ENCODE results near the gene ARID5B.
"Not testable (repeated sequence)": the region's sequence is repeated elsewhere in the genome, so short reads cannot be mapped to it uniquely, and the experiment has no call there.

Gene ARID5B

DNA sequence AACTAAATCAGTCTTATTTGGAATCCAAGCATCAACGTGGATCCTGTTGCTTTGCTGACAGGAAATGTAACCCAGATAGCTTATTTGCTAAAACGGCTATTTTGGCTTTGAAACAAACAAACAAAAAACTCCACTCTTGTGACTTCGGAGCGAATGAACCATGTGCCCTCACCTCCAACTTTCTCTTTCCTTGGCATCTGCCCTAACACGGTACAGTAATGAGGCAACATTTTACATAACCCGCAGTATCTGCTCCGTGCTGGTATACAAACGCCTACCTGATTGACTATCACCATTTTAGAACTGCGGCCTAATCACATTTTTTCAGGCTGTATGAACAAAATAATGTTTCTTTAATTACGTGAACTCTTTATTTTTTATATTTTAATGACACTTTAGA, 37.5 kb upstream of the ARID5B start:
- no peak overlapping the region for H3K27ac ChIP-seq
- TF ChIP-seq, protein P1, sequence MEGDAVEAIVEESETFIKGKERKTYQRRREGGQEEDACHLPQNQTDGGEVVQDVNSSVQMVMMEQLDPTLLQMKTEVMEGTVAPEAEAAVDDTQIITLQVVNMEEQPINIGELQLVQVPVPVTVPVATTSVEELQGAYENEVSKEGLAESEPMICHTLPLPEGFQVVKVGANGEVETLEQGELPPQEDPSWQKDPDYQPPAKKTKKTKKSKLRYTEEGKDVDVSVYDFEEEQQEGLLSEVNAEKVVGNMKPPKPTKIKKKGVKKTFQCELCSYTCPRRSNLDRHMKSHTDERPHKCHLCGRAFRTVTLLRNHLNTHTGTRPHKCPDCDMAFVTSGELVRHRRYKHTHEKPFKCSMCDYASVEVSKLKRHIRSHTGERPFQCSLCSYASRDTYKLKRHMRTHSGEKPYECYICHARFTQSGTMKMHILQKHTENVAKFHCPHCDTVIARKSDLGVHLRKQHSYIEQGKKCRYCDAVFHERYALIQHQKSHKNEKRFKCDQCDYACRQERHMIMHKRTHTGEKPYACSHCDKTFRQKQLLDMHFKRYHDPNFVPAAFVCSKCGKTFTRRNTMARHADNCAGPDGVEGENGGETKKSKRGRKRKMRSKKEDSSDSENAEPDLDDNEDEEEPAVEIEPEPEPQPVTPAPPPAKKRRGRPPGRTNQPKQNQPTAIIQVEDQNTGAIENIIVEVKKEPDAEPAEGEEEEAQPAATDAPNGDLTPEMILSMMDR (IDR thresholded peaks at IDR 0.05), result no peak
- TF ChIP-seq ZFX (IDR thresholded peaks at IDR 0.05; ENCODE audit: borderline replicate concordance), result no peak

DNA sequence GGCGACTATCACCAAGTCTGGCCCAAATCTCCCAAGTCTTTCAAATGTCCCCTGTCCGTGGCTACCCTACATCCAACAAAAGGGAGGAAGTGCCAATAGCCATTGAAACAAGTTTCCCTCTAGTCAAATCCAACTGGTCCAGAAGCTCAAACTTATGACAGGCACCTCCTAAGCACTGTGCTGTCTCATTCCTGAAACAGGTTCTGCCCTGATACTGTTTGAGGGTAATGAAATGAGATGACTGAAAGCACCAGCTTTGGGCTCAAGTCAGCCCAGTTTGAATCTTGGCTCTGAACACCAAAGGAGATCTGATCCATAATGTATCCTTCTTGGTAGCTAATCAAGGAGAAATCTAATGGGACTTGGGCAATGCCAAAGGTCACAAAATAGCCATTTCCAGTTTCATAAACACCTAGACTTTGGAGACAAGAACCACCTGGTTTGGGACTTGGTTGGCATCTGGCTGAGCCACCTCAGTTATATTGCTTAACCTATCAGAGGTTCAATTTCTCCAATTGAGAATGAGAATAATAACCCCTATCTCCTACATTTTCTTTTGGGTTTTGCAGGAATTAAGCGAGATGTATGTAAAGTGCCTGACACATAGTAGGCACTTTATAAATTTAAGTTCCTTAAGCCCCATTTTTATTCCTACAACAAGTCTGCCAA, 34.7 kb upstream of the ARID5B start:
- TF ChIP-seq ZFX (IDR thresholded peaks at IDR 0.05; ENCODE audit: borderline replicate concordance), result no peak
- TF ChIP-seq, protein P1 (IDR thresholded peaks at IDR 0.05), result no peak

DNA sequence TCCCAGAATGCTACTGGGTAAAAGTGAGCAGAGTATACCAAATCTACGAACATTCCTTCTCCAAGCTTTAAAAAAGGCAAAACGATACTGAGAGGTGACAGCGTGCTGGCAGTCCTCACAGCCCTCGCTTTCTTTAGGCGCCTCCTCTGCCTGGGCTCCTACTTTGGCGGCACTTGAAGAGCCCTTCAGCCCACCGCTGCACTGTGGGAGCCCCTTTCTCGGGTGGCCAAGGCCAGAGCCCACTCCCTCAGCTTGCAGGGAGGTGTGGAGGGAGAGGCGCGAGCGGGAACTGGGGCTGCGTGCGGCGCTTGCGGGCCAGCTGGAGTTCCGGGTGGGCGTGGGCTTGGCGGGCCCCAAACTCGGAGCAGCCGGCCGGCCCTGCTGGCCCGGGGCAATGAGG, 34.1 kb upstream of the ARID5B start:
- not testable (repeated sequence) for H3K27ac ChIP-seq

More for the DNA sequence above, 34.7 kb upstream of the ARID5B start:
- H3K27ac ChIP-seq, result no peak overlapping the region

- H3K27ac ChIP-seq, result not testable (repeated sequence)
These were observed 33.7 kb upstream of the ARID5B start for GRCh38 chr10:61867817-61868216.

- no peak overlapping the region for H3K27ac ChIP-seq
These were observed 32.3 kb upstream of the ARID5B start for GRCh38 chr10:61869041-61869675.

DNA sequence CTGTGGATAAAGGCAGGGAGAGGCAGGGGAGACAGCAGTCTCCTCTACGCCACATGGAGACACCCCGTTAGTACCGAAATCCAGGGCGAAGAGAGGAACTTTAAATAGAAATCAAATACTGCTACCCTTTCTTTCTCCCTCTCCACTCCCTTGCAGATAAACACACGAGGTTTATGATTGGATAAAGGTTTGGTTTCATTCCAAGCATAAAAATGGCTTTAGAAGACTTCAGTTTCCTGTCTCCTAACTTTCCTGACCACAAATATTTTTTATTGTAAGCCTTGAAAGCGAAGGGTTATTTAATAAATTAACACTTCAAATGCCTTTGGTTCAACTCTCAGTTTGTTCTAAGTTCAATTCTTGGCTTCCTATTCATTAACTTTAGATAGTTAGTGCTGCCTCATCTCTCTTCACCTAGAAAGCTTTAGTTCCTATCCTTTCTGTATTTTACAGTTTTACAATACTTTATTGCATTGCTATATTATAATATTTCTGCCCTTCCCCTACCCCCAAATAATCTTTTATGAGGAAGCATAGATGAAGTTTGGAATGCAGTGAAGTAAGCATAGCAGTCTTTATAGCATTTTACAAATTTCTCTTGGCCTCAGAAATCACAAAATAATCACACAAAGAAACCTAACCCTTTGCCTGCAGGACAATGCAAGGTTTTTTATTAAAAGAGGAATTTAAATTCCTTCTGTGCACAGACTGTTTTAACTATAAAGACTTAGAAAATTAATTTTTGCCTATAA, 31.5 kb upstream of the ARID5B start:
- H3K27ac ChIP-seq, result no peak overlapping the region
- TF ChIP-seq, protein P1 (IDR thresholded peaks at IDR 0.05), result no peak
- no peak for TF ChIP-seq ZFX (IDR thresholded peaks at IDR 0.05; ENCODE audit: borderline replicate concordance)

More at GRCh38 chr10:61869041-61869675, 32.3 kb upstream of the ARID5B start:
- TF ChIP-seq ZFX (IDR thresholded peaks at IDR 0.05; ENCODE audit: borderline replicate concordance), result no peak
- TF ChIP-seq, protein P1 (IDR thresholded peaks at IDR 0.05), result no peak

DNA sequence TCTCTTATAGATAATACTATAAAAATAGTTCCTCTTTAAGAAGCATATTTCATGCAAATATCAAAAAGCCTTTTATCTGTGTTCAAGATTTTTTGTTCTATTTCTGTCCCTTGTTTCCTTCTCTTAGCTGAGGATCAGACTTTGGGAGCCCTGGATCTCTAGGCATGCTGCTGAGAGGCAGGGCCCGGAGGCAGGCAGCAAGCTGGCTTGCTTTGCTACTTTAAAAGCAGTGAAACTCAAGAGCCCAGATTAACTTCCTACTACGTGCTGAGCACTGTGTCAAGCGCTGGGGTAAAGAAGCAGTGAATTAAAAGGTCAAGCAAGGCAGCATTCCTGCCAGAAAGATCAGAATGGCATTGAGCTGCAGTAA, 31.0 kb upstream of the ARID5B start:
- TF ChIP-seq, protein P1 (IDR thresholded peaks at IDR 0.05), result no peak
- TF ChIP-seq ZFX (IDR thresholded peaks at IDR 0.05; ENCODE audit: borderline replicate concordance), result no peak
- no peak overlapping the region for H3K27ac ChIP-seq

DNA sequence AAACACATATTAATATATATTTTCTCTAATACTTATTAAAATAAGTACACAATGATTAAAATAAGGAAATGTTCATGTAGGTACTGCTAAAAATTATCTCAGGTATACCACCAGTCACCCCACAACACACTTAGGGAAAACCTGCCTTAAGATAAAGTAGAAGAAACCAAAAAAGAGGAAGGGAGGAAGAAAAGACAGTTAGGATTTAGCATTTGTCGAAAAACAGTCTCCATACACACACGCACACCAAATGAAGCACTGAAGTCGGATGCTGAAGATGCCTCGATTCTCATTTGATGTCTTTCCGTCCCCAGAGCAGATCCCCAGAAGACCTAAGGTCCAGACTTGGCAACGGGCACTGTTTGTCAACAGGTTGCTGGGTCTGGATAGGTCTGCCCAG, 30.0 kb upstream of the ARID5B start:
- TF ChIP-seq, protein P1 (IDR thresholded peaks at IDR 0.05), result no peak
- TF ChIP-seq ZFX (IDR thresholded peaks at IDR 0.05; ENCODE audit: borderline replicate concordance), result no peak

More for the DNA sequence above, 30.0 kb upstream of the ARID5B start:
- no peak overlapping the region for H3K27ac ChIP-seq
